Stimulated activated naive CD4-positive, alpha-beta T cell (primary cell): ENCODE data around the gene TICAM1.
A peak's percentile ranks its signal among the peaks of the same experiment; 100 is the strongest.
"Not testable (repeated sequence)": the region's sequence is repeated elsewhere in the genome, so short reads cannot be mapped to it uniquely, and the experiment has no call there.

Source experiments
- DNase-seq, 6 experiments: peaks; one replicate each; lab custom pipeline; 2025; lab: John Stamatoyannopoulos, UW

TICAM1 gene

GRCh38 chr19:4844348-4845179, 13.1 kb upstream of the TICAM1 start:
- DNase-seq = no peak

- DNase-seq = no peak
Measured at GRCh38 chr19:4843647-4843965, 12.1 kb upstream of the TICAM1 start.

GRCh38 chr19:4839192-4839591, 7.7 kb upstream of the TICAM1 start:
- DNase-seq = no peak

DNA sequence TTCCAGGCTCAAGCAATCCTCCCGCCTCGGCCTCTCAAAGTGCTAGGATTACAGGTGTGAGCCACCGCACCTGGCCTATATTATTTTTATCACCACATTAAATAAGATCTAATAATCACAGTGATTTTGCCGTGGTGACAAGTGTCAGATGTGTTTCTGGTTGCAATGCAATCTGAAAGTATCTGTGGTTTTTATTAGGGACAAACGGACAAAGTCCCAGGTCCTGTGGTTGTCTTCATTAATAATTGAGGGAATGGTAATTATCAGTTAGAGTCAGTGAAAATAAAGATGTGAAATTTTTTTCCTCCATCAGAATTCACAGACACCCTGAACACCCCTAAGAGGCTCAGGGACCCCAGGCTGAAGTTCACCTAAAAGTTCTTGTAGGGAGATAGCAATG, 1.3 kb upstream of the TICAM1 start:
- no peak for DNase-seq

GRCh38 chr19:4831979-4832340, 448 bp upstream of the TICAM1 start:
- DNase-seq = not testable (repeated sequence)

- DNase-seq = no peak
Measured at GRCh38 chr19:4830768-4831265, 695 bp downstream of the TICAM1 start.

DNA sequence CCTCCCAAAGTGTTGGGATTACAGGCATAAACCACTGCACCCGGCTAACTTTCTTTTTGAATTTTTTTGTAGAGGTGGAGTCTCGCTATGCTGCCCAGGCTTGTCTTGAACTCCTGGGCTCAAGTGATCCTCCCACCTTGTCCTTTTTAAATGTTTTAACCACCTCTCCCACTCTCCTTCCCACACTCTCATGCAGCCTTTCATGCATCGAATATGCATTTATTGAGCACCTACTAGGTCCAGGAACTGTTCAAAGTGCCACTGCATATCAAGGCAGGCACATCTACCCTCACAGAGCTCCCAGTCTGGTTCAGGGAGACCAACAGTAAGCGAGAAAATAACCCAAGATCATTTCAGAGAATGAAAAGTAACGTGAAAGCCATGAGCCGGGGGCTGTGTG, 1.2 kb downstream of the TICAM1 start:
- DNase-seq = no peak

GRCh38 chr19:4829001-4829712, 2.4 kb downstream of the TICAM1 start:
- no peak for DNase-seq

GRCh38 chr19:4823577-4823976, 7.9 kb downstream of the TICAM1 start:
- DNase-seq = no peak

DNA sequence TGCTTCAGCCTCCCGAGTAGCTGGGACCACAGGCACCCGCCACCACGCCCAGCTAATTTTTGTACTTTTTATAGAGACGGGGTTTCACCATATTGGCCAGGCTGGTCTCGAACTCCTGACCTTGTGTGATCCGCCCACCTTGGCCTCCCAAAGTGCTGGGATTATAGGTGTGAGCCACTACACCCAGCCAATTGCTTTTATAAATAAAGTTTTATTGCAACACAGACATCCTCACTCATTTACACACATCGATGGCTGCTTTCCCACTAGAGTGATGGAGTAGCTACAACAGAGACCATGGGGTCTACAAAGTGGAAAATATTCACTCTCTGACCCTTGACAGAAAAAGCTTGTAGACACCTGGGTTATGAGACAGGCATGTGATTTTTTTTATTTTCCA, 9.2 kb downstream of the TICAM1 start:
- not testable (repeated sequence) for DNase-seq

DNA sequence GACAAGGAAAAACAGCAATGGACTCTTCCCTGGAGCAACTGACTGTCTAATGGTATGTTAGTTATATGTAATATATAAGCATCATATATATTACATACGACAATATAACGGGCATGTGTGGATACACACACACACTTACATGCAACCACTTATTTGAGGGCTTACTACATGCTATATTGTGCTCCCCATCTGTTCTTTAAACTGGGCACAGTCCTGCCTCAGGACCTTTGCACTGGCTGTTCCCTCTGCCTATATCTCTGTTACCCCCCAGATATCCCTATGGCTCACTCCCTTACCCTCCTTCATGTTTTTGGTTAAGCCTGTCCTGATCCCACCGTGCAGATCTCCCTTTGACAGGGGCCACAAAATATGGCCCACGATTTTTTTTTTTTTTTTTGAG, 10.2 kb downstream of the TICAM1 start:
- no peak for DNase-seq

- no peak for DNase-seq
Measured at GRCh38 chr19:4817467-4818277, 13.8 kb downstream of the TICAM1 start.

- DNase-seq = no peak
Measured at GRCh38 chr19:4816950-4817278, 14.6 kb downstream of the TICAM1 start.

- no peak for DNase-seq
Measured at GRCh38 chr19:4816202-4816949, 15.1 kb downstream of the TICAM1 start.

DNA sequence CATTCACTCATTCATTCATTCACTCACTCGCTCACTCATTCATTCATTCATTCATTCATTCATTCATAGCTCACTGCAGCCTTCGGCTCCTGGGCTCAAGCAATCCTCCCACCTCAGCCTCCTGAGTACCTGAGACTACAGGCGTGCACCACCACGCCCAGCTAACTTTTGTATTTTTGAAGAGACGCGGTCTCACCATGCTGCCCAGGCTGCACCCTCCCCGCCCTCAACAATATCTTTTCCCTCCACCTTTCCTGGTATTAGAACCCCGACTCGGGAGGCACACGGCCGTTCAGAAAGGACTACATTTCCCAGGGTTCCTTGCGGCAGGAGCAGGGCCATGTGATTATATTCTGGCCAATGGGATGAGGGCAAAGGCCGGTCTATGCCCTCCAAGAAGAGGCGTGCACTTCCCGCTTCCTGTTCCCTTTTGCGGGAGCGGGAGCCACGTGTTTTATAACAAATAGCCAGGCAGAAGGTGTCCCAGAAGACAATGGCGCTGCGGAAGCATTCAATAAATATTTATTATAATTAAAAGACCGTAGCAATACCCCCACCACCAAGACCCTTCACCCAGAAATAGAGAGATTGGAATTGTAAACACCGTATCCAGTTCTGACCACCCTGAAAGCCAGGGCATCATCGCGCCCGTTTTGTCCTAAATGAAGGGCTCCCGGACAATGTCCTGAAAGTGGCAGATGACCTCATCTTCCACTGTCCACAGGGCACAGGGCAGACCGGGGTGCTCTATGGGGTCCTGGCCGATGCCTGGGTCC, 15.9 kb downstream of the TICAM1 start:
- peak; percentile 45 to 75 (median 64) for DNase-seq

GRCh38 chr19:4814625-4815425, 16.7 kb downstream of the TICAM1 start:
- DNase-seq = no peak

GRCh38 chr19:4811328-4812131, 20.0 kb downstream of the TICAM1 start:
- DNase-seq = peak; percentile 48 to 89 (median 81)

- DNase-seq = no peak
Measured at GRCh38 chr19:4807188-4807587, 24.3 kb downstream of the TICAM1 start.

DNA sequence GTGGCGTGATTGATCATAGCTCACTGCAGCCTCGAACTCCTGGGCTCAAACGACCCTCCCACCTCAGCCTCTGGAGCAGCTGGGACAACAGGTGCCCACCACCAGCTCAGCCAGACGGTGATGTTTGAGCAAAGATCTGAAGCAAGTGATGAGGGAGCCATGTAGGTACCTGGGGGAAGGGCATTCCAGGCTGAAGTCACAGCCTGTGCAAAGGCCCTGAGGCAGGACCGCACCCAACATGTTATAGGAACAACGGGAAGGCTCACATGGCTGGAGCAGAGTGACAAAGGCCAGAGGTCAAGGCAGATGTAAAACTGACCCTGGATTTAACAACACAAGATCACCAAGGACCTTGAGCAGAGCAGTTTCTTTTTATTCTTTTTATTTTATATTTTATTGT, 25.1 kb downstream of the TICAM1 start:
- no peak for DNase-seq

GRCh38 chr19:4805140-4805539, 26.4 kb downstream of the TICAM1 start:
- DNase-seq = not testable (repeated sequence)
